ENCODE measurements around the gene STEAP1. TPM values are rescaled to one million over a fixed set of nuclear protein-coding genes. Genes with fewer than 3 reads are reported as not detected.
"Not testable (repeated sequence)": the region's sequence is repeated elsewhere in the genome, so short reads cannot be mapped to it uniquely, and the experiment has no call there.

The STEAP1 gene
- total RNA-seq, 1 donor = 39.1 TPM

DNA sequence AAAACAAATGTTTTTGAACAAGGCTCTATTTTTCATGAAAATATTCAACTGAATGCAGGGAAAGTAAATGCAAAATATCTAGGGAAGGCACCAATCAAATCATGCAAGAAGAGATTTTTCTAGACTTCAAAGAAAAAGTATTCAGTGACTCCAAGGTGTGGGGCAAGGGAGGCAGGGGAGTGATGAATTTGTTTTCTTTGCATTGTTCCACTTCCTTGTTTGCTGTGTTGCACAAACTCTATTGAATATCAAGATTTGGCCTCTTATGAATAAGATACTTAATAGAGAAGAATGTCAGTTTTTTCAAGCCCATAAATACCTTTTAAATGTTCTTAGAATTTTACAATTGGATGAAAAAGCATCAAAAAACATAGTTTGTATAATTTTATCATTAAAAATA is 26.4 kb downstream of the STEAP1 start:
- Histone ChIP-seq H3K4me3 (ENCODE audit: insufficient read depth, low read length) (no peak overlapping the region), H3K36me3 (ENCODE audit: insufficient read depth, low read length) (no peaks in the 10 kb centered on the region), H3K4me1 (ENCODE audit: insufficient read depth, low read length) (peaks cover 37% of the 10 kb centered on the region), H3K9me3 (ENCODE audit: low read depth, low read length) (peaks cover 2% of the 10 kb centered on the region), H3K27me3 (ENCODE audit: insufficient read depth, low read length) (no peaks in the 10 kb centered on the region), H4K20me1 (ENCODE audit: insufficient read depth, low read length) (no peaks in the 10 kb centered on the region), H2AFZ (ENCODE audit: low read length) (peak overlapping the region; percentile 81), H3K79me2 (ENCODE audit: insufficient read depth, low read length) (no peaks in the 10 kb centered on the region), H3K4me2 (ENCODE audit: insufficient read depth, low read length) (peak overlapping the region; percentile 73), H3K27ac (ENCODE audit: low read depth, low read length) (peak overlapping the region; percentile 78)
- DNase-seq (ENCODE audit: insufficient read length, low spot score, missing footprints) = no peak
- TF ChIP-seq, protein P1, sequence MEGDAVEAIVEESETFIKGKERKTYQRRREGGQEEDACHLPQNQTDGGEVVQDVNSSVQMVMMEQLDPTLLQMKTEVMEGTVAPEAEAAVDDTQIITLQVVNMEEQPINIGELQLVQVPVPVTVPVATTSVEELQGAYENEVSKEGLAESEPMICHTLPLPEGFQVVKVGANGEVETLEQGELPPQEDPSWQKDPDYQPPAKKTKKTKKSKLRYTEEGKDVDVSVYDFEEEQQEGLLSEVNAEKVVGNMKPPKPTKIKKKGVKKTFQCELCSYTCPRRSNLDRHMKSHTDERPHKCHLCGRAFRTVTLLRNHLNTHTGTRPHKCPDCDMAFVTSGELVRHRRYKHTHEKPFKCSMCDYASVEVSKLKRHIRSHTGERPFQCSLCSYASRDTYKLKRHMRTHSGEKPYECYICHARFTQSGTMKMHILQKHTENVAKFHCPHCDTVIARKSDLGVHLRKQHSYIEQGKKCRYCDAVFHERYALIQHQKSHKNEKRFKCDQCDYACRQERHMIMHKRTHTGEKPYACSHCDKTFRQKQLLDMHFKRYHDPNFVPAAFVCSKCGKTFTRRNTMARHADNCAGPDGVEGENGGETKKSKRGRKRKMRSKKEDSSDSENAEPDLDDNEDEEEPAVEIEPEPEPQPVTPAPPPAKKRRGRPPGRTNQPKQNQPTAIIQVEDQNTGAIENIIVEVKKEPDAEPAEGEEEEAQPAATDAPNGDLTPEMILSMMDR (IDR thresholded peaks at IDR 0.05; ENCODE audit: extremely low read depth, low read depth, low read length) = no peak

- Histone ChIP-seq H3K27me3 (ENCODE audit: insufficient read depth, low read length) (no peaks in the 10 kb centered on the region), H3K79me2 (ENCODE audit: insufficient read depth, low read length) (no peaks in the 10 kb centered on the region), H3K27ac (ENCODE audit: low read depth, low read length) (no peak overlapping the region), H3K9me3 (ENCODE audit: low read depth, low read length) (no peaks in the 10 kb centered on the region), H4K20me1 (ENCODE audit: insufficient read depth, low read length) (no peaks in the 10 kb centered on the region), H2AFZ (ENCODE audit: low read length) (no peak overlapping the region), H3K4me2 (ENCODE audit: insufficient read depth, low read length) (no peak overlapping the region), H3K4me3 (ENCODE audit: insufficient read depth, low read length) (no peak overlapping the region), H3K4me1 (ENCODE audit: insufficient read depth, low read length) (peaks cover 37% of the 10 kb centered on the region), H3K36me3 (ENCODE audit: insufficient read depth, low read length) (no peaks in the 10 kb centered on the region)
- DNase-seq (ENCODE audit: insufficient read length, low spot score, missing footprints) = no peak
- TF ChIP-seq, protein P1 (IDR thresholded peaks at IDR 0.05; ENCODE audit: extremely low read depth, low read depth, low read length) = no peak
These were observed 27.2 kb downstream of the STEAP1 start for GRCh38 chr7:90181485-90181884.

- H3K27me3 ChIP-seq (ENCODE audit: insufficient read depth, low read length); H3K9me3 ChIP-seq (ENCODE audit: low read depth, low read length); H3K79me2 ChIP-seq (ENCODE audit: insufficient read depth, low read length); H3K4me3 ChIP-seq (ENCODE audit: insufficient read depth, low read length); H4K20me1 ChIP-seq (ENCODE audit: insufficient read depth, low read length); DNase-seq (ENCODE audit: insufficient read length, low spot score, missing footprints); H3K4me1 ChIP-seq (ENCODE audit: insufficient read depth, low read length); H2AFZ ChIP-seq (ENCODE audit: low read length); H3K27ac ChIP-seq (ENCODE audit: low read depth, low read length); H3K36me3 ChIP-seq (ENCODE audit: insufficient read depth, low read length); H3K4me2 ChIP-seq (ENCODE audit: insufficient read depth, low read length): not testable (repeated sequence)
These were observed 32.0 kb downstream of the STEAP1 start for GRCh38 chr7:90186290-90186689.

- Histone ChIP-seq H3K4me1 (ENCODE audit: insufficient read depth, low read length) (no peaks in the 10 kb centered on the region), H2AFZ (ENCODE audit: low read length) (no peak overlapping the region), H3K4me2 (ENCODE audit: insufficient read depth, low read length) (no peak overlapping the region), H3K4me3 (ENCODE audit: insufficient read depth, low read length) (no peak overlapping the region), H3K36me3 (ENCODE audit: insufficient read depth, low read length) (no peaks in the 10 kb centered on the region), H3K79me2 (ENCODE audit: insufficient read depth, low read length) (no peaks in the 10 kb centered on the region), H3K27ac (ENCODE audit: low read depth, low read length) (no peak overlapping the region), H4K20me1 (ENCODE audit: insufficient read depth, low read length) (no peaks in the 10 kb centered on the region), H3K27me3 (ENCODE audit: insufficient read depth, low read length) (no peaks in the 10 kb centered on the region), H3K9me3 (ENCODE audit: low read depth, low read length) (no peaks in the 10 kb centered on the region)
- TF ChIP-seq, protein P1 (IDR thresholded peaks at IDR 0.05; ENCODE audit: extremely low read depth, low read depth, low read length) = no peak
- DNase-seq (ENCODE audit: insufficient read length, low spot score, missing footprints) = no peak
These were observed 33.3 kb downstream of the STEAP1 start for GRCh38 chr7:90187507-90188050.

Measured in osteoblast (primary cell).